Stomach (tissue), 4 donors: Measurements from ENCODE around the gene ASTN2.

Experiments
- CTCF ChIP-seq, 7 experiments: fragments of 450-650 bp in 4 of 7; fragments of 200-600 bp in 3 of 7; sonication (generic) in 3 of 7; IDR thresholded peaks; one replicate each; pipeline ENCODE4 v1.5.1; 2016 to 2019; ENCODE audit warnings: antibody characterized with exemption in 7 of 7, control low read depth in 2 of 7, mild to moderate bottlenecking in 1 of 7
- EP300 ChIP-seq: sonication (generic); formaldehyde crosslinking; IDR thresholded peaks from one replicate; pipeline ENCODE4 v1.6.1; 2017; ENCODE audit warnings: antibody characterized with exemption
- POLR2AphosphoS5 ChIP-seq, 3 donors: sonication (generic); formaldehyde crosslinking; IDR thresholded peaks; one replicate each; pipeline ENCODE4 v1.6.1; 2016; ENCODE audit warnings: antibody characterized with exemption in 3 of 3

GRCh38 chr9:116383936-116384335 lies 1030.9 kb downstream of the ASTN2 start:
- TF ChIP-seq CTCF (IDR thresholded peaks at IDR 0.05), result no peak
- TF ChIP-seq EP300, result no peak
- no peak for TF ChIP-seq POLR2AphosphoS5 (IDR thresholded peaks at IDR 0.05)
